Activated CD4-positive, alpha-beta T cell treated with anti-CD3 and anti-CD28 coated beads, Interleukin-2, amount 10 ng/mL, durations not matched to agents 24 days and 14 days (primary cell): Measurements from ENCODE around the gene SRP68. TPM values are rescaled to one million over a fixed set of nuclear protein-coding genes. Genes with fewer than 3 reads are reported as not detected.

Source experiments
- DNase-seq: peaks from one replicate; pipeline ENCODE4 v3.0.0; 2022
- H3K27ac Mint-ChIP-seq: one replicate; pipeline ENCODE4 v1.8.0; 2022; ENCODE audit warnings: mild to moderate bottlenecking, mixed read lengths
- H3K27me3 Mint-ChIP-seq: one replicate; pipeline ENCODE4 v1.8.0; 2022; ENCODE audit warnings: mixed read lengths
- H3K36me3 Mint-ChIP-seq: one replicate; pipeline ENCODE4 v1.8.0; 2022; ENCODE audit warnings: low read depth, mild to moderate bottlenecking, mixed read lengths
- H3K4me1 Mint-ChIP-seq: one replicate; pipeline ENCODE4 v1.8.0; 2021; ENCODE audit warnings: mixed read lengths
- H3K4me3 Mint-ChIP-seq: one replicate; pipeline ENCODE4 v1.8.0; 2022; ENCODE audit warnings: mild to moderate bottlenecking, moderate library complexity, mixed read lengths
- H3K9me3 Mint-ChIP-seq: one replicate; pipeline ENCODE4 v1.8.0; 2021; ENCODE audit warnings: mixed read lengths
- intact Hi-C: fragments of 100-400 bp; cut with micrococcal nuclease; formaldehyde crosslinking; loops from one replicate; pipeline ENCODE4 v1.15.1; 2023
- total RNA-seq: library from RNA; stranded (reverse); gene quantifications from 2 replicates; pipeline ENCODE4 v1.2.3, GENCODE V29; 2022

The SRP68 gene
- total RNA-seq, 1 donor from 2014 or later, result 170 TPM

DNA sequence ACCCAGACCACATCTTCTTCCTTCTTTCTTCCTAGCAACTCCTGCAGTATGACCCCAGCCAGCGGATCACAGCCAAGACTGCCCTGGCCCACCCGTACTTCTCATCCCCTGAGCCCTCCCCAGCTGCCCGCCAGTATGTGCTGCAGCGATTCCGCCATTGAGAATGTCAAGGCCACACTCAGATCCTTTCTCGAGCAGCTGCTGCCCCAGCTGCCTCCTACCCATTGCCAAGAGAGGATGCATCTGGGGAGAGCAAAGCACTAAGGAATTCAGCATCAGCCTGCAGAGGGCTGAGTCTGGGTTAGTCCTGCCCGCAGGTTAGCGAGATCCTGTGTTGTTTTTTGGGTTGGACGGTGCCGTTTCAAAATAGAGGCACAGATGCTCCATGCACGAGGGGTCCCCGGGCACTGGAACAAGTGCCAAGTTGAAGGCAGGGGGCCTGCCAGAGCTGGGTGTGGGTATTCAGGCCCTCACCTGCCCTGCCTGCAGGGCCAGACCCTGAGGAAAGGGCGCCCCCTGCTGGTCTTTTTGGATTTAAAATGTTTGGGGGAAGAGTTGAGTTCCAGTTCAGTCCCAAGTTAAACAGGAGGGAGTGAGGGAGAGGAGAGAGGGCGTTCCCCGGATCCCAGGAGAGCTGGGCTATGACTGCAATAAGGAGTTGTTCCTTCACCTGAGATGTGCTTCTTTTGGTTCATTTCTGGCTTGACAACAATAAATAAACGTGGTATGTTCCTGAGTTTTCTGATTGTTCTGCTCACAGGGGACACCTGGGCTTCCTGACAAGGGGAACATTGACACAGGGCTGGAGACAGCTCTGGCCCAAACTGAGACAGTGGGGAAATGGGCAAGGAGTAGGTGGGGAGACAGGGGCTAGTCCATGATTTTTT is 66.8 kb downstream of the SRP68 start:
- H3K9me3 Mint-ChIP-seq, result no peaks in the 10 kb centered on the region
- intact Hi-C loops, result loop anchor here (1.0 kb wide), 1 partner anchor 100 kb away; no protein-coding TSS in a partner anchor
- peaks cover 5% of the 10 kb centered on the region for H3K4me1 Mint-ChIP-seq
- H3K4me3 Mint-ChIP-seq, result no peak overlapping the region
- H3K27ac Mint-ChIP-seq, result peak overlapping the region; percentile 34
- peaks cover 2% of the 10 kb centered on the region for H3K36me3 Mint-ChIP-seq
- DNase-seq, result peak; percentile 96
- H3K27me3 Mint-ChIP-seq, result no peaks in the 10 kb centered on the region

DNA sequence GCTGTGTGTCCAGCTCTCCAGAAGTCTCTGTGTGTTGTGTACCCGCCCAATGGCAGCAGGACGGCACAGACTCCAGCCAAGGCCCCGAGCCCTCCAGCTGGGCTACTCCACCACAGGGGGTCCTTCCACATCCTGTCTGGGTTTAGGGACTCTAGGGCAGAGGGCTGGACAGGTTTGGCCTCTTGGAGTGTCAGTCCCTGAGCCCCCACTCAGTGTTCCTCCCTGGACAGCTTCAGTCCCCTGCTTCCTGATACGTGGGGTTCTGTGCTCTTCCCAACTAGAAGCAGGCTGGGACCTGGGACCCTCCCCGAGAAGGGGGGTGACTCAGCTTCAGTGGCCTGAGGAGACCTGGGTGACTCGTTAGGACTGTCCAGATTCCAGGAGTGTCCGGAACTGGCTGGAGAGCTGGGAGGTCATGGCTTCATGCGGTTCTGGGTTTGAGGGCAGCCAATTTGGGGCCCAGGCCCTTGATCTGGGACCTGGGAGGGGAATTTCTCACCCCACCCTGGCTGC is 67.5 kb downstream of the SRP68 start:
- DNase-seq, result no peak
- Mint-ChIP-seq H3K27ac (no peak overlapping the region), H3K4me1 (peaks cover 5% of the 10 kb centered on the region), H3K4me3 (no peak overlapping the region), H3K27me3 (no peaks in the 10 kb centered on the region), H3K9me3 (no peaks in the 10 kb centered on the region), H3K36me3 (peaks cover 2% of the 10 kb centered on the region)
- intact Hi-C loops, result loop anchor here (1.0 kb wide), 1 partner anchor 100 kb away; no protein-coding TSS in a partner anchor

DNA sequence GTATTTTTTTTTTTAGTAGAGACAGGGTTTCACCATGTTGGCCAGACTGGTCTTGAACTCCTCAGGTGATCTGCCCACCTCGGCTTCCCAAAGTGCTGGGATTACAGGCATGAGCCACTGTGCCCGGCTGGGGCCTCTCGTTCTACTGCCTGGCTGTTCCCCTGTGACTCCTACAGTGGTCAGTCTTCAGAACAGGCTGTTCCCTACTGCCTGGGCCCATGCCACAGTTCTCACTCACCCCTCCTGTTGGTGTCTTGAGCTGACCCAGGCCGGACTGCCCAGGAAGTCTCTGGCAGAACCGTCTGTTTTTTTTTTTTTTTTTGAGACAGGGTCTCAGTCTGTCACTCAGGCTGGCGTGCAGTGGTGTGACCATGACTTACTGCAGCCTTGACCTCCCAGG is 68.4 kb downstream of the SRP68 start:
- intact Hi-C loops, result no loop called here
- Mint-ChIP-seq H3K27me3 (no peaks in the 10 kb centered on the region), H3K4me1 (peaks cover 5% of the 10 kb centered on the region), H3K9me3 (no peaks in the 10 kb centered on the region), H3K4me3 (no peak overlapping the region), H3K36me3 (peaks cover 2% of the 10 kb centered on the region), H3K27ac (no peak overlapping the region)
- no peak for DNase-seq

DNA sequence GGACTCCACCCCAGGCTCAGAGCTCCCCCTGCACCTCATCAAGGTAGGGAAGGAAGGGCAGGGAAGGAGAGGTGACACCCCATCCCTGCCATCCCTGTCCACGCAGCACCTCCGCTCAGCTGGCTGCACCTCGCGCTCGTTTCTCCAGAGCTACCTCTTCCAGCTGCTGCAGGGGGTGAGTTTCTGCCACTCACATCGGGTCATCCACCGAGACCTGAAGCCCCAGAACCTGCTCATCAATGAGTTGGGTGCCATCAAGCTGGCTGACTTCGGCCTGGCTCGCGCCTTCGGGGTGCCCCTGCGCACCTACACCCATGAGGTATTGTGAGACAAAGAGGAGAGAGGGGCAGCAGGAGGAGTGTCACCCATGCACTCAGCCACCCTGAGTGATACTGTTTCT is 70.2 kb downstream of the SRP68 start:
- H3K27ac Mint-ChIP-seq, result no peak overlapping the region
- intact Hi-C loops, result no loop called here
- DNase-seq, result no peak
- peaks cover 2% of the 10 kb centered on the region for H3K36me3 Mint-ChIP-seq
- no peak overlapping the region for H3K4me3 Mint-ChIP-seq
- peaks cover 12% of the 10 kb centered on the region for H3K4me1 Mint-ChIP-seq
- no peaks in the 10 kb centered on the region for H3K27me3 Mint-ChIP-seq
- no peaks in the 10 kb centered on the region for H3K9me3 Mint-ChIP-seq

DNA sequence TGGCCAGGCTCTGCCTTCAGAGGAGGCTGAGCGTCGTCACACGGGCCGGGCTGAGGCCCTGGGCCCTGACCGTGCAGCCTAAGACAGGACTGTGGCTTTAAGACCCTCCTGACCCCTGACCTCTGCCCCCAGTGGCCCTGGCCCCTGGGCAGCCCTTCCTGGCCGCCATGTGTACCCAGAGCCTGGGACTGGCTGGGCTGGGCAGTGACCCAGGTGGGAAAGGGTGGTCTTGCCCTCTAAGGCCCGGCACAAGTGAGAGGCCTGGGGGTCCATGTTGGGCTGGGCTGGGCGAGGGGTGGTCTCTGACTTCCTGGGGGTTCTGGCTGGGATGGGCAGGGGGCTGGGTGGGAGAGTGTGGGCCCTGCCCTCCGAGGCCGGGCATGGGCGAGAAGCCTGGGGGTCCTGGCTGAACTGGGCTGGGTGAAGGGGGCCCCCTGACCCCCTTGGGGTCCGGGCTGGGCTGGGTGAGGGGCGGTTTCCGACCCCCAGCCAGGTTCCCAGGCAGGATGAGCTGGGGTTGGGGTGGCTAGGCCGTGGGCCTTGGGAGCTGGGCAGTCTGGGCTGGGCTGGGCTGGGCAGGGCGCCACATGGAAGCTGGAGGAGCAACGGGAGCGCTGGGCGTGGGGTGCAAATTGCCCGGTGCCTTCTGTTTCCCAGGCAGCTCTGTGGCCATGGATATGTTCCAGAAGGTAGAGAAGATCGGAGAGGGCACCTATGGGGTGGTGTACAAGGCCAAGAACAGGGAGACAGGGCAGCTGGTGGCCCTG is 71.4 kb downstream of the SRP68 start, which contains the start of gene CDK3:
Gene CDK3 (plus strand): TSS at position 101 of the 767 bp plus-strand sequence. CDS start 571 bp downstream, at position 672.
- peaks cover 19% of the 10 kb centered on the region for H3K4me1 Mint-ChIP-seq
- H3K4me3 Mint-ChIP-seq, result no peak within 1 kb of the TSS
- no peaks in the 10 kb centered on the region for H3K27me3 Mint-ChIP-seq
- H3K27ac Mint-ChIP-seq, result no peak within 1 kb of the TSS
- no peaks in the 10 kb centered on the region for H3K9me3 Mint-ChIP-seq
- no peak for DNase-seq
- intact Hi-C loops, result no loop called here
- H3K36me3 Mint-ChIP-seq, result peaks cover 2% of the 10 kb centered on the region

DNA sequence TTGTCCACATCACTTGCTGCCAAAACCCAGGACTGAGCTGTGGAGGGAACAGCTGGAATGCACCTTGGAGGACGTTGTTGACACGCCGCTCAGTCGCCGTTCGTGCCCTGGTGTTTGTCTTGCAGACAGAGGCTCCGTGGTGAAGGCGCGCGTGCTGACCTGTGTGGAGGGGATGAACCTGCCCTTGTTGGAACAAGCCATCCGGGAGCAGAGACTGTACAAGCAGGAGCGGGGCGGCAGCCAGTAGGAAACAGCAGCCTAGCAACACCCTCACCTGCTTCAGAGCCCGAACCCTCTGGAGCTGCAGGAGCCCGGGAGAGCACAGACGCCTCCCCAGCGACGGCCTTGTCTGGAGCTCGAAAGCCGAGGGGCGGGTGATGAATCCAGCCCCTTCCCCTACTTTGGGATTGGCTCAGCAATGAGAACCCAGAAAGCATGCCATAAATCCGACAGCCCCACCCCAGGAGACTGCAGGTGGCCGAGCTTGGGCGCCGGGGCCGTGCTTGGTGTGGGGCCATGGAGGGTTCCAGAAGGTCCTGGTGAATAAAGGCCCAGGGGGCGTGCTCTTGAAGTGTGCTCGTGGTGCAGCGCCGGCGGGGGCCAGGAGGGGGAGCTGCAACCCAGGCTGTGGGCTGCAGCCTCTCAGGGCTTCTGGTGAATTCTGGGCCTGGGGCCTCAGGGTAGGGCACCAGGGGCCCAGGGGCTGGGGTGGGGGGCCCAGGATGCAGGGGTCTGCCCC is 72.1 kb downstream of the SRP68 start:
- no peaks in the 10 kb centered on the region for H3K9me3 Mint-ChIP-seq
- intact Hi-C loops, result no loop called here
- no peak overlapping the region for H3K4me3 Mint-ChIP-seq
- H3K4me1 Mint-ChIP-seq, result peaks cover 17% of the 10 kb centered on the region
- no peak overlapping the region for H3K27ac Mint-ChIP-seq
- H3K36me3 Mint-ChIP-seq, result peaks cover 2% of the 10 kb centered on the region
- no peaks in the 10 kb centered on the region for H3K27me3 Mint-ChIP-seq
- peak; percentile 92 for DNase-seq

DNA sequence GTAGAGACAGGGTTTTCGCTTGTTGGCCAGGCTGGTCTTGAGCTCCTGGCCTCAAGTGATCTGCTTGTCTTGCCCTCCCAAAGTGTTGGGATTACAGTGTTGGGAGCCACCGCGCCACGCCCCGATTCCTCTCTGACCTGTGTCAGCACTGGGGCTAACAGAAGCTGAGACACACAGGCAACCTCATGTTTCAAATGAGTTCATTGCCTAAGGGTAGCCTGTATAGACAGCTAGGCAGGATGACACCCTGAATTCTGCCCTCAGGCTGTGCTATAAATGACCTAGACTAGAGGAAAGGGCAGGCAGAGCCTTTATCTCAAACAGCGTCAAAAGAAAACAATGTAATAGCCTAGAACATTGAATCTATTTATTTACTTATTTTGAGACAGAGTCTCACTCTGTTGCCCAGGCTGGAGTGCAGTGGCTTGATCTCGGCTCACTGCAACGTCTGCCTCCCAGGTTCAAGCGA is 74.0 kb downstream of the SRP68 start:
- DNase-seq, result no peak
- H3K4me3 Mint-ChIP-seq, result no peak overlapping the region
- intact Hi-C loops, result no loop called here
- H3K4me1 Mint-ChIP-seq, result peaks cover 19% of the 10 kb centered on the region
- no peaks in the 10 kb centered on the region for H3K9me3 Mint-ChIP-seq
- no peaks in the 10 kb centered on the region for H3K27me3 Mint-ChIP-seq
- peaks cover 3% of the 10 kb centered on the region for H3K36me3 Mint-ChIP-seq
- H3K27ac Mint-ChIP-seq, result peak overlapping the region; percentile 29

DNA sequence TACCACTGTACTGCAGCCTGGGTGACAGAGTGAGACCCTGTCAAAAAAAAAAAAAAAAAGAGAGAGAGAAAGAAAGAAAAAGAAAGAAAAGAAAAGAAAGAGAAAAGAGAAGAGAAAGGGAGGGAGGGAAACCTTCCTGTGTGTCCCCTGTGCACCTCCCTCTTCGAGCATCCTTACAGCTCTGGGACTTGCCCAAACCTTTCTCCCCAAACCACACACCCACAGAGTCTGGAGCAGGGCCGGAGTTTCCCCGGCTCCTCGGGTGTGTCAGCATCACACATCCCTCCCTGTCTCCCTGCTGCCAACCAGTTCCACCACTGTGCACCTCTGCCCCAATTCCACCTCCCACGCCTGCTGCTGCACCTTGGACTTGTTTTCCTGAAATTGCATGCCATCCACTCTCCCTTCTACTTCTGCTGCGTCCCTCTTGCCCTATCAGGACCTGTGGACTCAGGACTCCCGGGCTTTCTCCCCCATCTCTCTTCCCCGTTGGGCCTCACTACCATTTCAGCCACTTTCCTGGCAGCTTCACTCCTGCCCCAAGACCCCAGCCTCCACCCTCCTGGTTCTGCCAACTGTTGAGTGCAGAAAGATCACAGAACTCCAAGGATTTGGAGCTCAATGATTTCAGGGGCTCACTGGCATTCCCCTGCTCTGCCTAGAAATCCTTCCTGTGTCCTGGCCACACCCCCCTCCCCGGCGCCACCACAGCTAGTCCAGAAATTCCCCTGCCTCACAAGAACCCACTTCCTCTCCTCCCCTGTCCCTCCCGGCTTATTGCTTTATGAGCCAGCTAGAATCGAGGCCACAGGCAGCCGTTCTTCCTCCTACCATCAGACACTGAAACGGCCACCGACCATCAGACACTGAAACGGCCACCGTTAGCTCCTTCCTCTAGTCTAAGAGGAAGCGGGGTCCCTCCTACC is 75.4 kb downstream of the SRP68 start:
- H3K4me3 Mint-ChIP-seq, result peak overlapping the region; percentile 65
- no peaks in the 10 kb centered on the region for H3K9me3 Mint-ChIP-seq
- peaks cover 4% of the 10 kb centered on the region for H3K36me3 Mint-ChIP-seq
- peaks cover 19% of the 10 kb centered on the region for H3K4me1 Mint-ChIP-seq
- peak overlapping the region; percentile 79 for H3K27ac Mint-ChIP-seq
- intact Hi-C loops, result loop anchor here (2.0 kb wide), 1 partner anchor 18 kb away; the partner anchor contains the start of genes ACOX1 and TEN1
- DNase-seq, result peak; percentile 83
- no peaks in the 10 kb centered on the region for H3K27me3 Mint-ChIP-seq

DNA sequence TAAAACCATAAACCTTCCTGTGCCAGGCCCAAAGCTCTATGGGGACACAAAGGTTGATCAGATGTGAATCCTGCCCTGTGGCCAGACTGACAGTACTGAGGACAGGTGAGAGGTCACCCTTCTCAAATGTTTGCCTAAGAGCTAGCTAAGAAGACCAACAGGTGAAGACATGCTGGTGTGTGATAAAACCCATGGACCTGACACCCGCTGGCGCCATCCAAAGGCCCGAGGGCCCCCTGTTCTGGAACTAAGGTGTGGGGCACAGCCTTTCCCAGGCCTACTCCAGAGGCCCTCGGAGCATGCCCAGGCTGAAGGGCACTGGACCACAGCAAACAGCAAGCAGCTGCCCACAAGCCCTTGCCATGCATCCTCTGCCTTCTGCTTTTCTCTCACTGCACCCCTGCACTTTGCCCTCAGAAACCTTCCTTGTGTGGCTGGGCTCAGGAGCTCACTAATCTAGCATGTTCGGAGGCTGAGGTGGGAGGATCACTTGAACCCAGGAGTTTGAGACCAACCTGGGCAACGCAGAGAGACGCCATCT is 76.9 kb downstream of the SRP68 start:
- H3K27me3 Mint-ChIP-seq, result no peaks in the 10 kb centered on the region
- no peak overlapping the region for H3K4me3 Mint-ChIP-seq
- H3K36me3 Mint-ChIP-seq, result peaks cover 8% of the 10 kb centered on the region
- intact Hi-C loops, result no loop called here
- H3K27ac Mint-ChIP-seq, result peak overlapping the region; percentile 71
- no peak for DNase-seq
- no peaks in the 10 kb centered on the region for H3K9me3 Mint-ChIP-seq
- peaks cover 19% of the 10 kb centered on the region for H3K4me1 Mint-ChIP-seq

DNA sequence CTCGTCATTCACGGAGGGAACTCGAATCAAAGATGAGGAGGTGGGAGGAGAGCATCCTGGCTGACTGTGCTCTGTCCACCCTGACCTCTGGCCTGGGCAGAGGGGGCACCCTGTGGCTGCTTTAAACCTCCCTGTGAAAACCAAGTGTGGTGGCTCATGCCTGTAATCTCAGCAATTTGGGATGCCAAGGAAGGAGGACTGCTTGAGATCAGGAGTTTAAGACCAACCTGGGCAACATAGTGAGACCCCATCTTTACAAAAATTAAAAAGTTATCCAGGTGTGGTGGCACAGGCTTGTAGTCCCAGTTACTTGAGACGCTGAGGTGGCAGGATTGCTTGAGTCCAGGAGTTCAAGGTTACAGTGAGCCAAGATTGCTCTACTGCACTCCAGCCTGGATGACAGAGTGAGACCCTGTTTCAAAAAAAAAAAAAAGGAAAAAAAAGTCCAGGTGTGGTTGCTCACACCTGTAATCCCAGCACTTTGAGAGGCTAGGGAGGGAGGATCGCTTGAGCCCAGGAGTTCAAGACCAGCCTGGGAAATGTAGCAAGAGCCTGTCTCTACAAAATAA is 77.4 kb downstream of the SRP68 start:
- DNase-seq, result no peak
- H3K4me1 Mint-ChIP-seq, result peaks cover 19% of the 10 kb centered on the region
- H3K36me3 Mint-ChIP-seq, result peaks cover 8% of the 10 kb centered on the region
- H3K27me3 Mint-ChIP-seq, result no peaks in the 10 kb centered on the region
- no peak overlapping the region for H3K4me3 Mint-ChIP-seq
- no peak overlapping the region for H3K27ac Mint-ChIP-seq
- intact Hi-C loops, result no loop called here
- no peaks in the 10 kb centered on the region for H3K9me3 Mint-ChIP-seq

DNA sequence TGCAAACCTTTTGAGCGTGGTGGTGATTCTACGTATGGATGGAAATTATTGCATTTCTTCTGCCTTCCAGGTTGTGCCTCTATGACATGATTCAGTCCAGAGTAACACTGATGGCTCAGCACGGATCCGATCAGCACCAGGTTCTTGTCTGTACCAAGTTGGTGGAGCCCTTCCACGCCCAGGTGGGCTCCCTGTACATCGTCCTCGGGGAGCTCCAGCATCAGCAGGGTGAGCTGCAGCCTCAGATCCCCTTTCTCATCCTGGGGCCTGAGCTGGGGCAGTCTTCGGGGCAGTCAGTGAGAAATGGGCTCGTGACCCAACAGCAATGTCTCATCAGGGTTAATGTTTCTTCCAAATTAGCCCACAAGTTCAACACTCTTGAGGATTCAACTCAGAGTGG is 80.9 kb downstream of the SRP68 start:
- no peak overlapping the region for H3K27ac Mint-ChIP-seq
- peaks cover 5% of the 10 kb centered on the region for H3K4me1 Mint-ChIP-seq

More for the DNA sequence above, 80.9 kb downstream of the SRP68 start:
- intact Hi-C loops, result no loop called here
- H3K36me3 Mint-ChIP-seq, result peaks cover 8% of the 10 kb centered on the region
- no peak for DNase-seq
- no peaks in the 10 kb centered on the region for H3K9me3 Mint-ChIP-seq
- no peaks in the 10 kb centered on the region for H3K27me3 Mint-ChIP-seq
- no peak overlapping the region for H3K4me3 Mint-ChIP-seq
